ENCODE measurements around the gene PERP.

Gene PERP

DNA sequence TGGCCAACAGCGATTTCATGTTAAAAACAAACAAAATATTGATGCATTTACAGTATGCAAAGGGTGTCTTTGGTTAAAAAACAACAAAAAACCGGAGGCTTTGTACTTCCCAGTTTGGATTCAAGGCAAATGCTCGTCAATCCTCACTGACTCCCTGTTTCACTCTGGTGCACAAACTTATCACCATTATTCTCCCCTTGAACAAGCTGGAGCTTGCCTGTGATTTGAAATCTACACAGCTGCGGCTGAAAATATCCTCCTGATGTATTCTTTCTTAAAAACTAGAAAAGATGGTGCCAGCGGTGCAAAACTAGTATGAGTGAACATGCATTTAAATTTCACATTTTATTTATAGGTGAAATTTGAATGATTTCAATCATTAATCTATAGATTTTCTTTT, 3.3 kb downstream of the PERP start:
- Histone ChIP-seq H3K4me3 (ENCODE audit: low read depth in 1 of 2, low read length in 2 of 2) (no peak overlapping the region), H3K9ac (ENCODE audit: low read length) (no peak overlapping the region)

DNA sequence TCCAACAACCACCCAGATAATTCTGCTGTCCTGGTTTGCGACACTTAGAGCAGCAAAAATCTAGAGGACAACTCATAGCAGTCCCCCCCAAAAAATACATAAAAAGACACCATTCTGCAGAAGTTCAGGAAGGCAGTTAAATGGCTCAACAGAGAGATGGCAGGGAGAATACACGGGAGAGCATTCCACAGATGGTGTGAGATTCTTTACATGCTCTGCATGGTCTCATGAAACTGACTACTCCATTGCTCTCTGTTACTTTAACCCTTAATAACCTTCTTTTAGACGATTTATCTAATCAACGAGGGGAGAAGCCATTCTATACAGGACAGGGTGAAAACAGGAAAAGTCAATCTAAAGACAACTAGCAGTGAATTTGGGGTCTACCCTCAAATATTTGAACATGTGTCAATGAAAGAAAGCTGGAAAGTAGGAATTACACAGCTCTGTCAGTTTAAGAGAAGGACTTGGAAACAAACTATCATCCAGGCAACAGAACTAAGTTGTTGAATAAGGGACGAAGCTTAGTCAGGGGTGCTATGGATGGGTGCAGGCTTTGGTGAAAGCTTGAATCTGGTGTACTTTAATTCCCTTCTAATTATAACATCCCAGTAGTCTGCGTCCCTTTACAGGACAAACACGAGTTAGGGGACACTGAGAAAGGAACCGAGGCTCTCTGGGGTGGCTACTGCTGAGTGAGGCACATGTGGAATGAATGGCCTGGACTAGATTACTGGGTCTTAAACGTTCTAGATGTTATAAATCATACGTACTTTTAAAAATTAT, 5.1 kb downstream of the PERP start:
- Histone ChIP-seq H3K27ac (ENCODE audit: low read depth, low read length) (no peak overlapping the region), H3K9me3 (ENCODE audit: low read length) (no peaks in the 10 kb centered on the region), H3K9ac (ENCODE audit: low read length) (peak overlapping the region; percentile 33), H3K4me3 (ENCODE audit: low read depth in 1 of 2, low read length in 2 of 2) (no peak overlapping the region), H3K36me3 (ENCODE audit: insufficient read depth, low read length) (no peaks in the 10 kb centered on the region), H3K4me1 (ENCODE audit: insufficient read depth, low read length) (peaks cover 5% of the 10 kb centered on the region), H3K27me3 (ENCODE audit: control insufficient read depth in 1 of 2, insufficient read depth in 2 of 2, low read length in 2 of 2) (no peaks in the 10 kb centered on the region)

More for the DNA sequence above, 3.3 kb downstream of the PERP start:
- H3K27ac ChIP-seq (ENCODE audit: low read depth, low read length), result no peak overlapping the region
- no peaks in the 10 kb centered on the region for H3K36me3 ChIP-seq (ENCODE audit: insufficient read depth, low read length)
- no peaks in the 10 kb centered on the region for H3K9me3 ChIP-seq (ENCODE audit: low read length)
- peaks cover 10% of the 10 kb centered on the region for H3K4me1 ChIP-seq (ENCODE audit: insufficient read depth, low read length)
- no peaks in the 10 kb centered on the region for H3K27me3 ChIP-seq (ENCODE audit: control insufficient read depth in 1 of 2, insufficient read depth in 2 of 2, low read length in 2 of 2)

DNA sequence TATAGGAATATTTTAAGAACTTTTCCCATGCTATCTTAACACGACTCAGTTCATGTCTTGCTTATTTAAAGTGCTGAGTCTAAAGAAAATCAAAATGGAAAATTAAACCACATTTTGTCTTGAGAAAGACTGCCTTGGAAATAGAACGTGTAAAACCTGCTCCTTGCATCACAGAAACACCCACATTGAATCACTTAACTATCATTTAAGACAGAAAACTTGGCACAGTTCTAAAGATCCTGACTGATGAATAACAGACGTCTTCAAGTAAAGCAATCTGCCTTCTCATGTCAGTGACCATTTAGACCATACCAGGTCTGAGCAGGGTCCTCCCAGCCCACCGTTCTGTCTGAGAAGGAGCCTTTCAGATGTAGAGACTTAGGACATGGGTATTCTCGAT, 7.4 kb downstream of the PERP start:
- Histone ChIP-seq H3K4me3 (ENCODE audit: low read depth in 1 of 2, low read length in 2 of 2) (no peak overlapping the region), H3K9ac (ENCODE audit: low read length) (no peak overlapping the region), H3K27me3 (ENCODE audit: control insufficient read depth in 1 of 2, insufficient read depth in 2 of 2, low read length in 2 of 2) (no peaks in the 10 kb centered on the region), H3K36me3 (ENCODE audit: insufficient read depth, low read length) (peaks cover 13% of the 10 kb centered on the region), H3K9me3 (ENCODE audit: low read length) (no peaks in the 10 kb centered on the region), H3K4me1 (ENCODE audit: insufficient read depth, low read length) (peaks cover 5% of the 10 kb centered on the region), H3K27ac (ENCODE audit: low read depth, low read length) (no peak overlapping the region)

DNA sequence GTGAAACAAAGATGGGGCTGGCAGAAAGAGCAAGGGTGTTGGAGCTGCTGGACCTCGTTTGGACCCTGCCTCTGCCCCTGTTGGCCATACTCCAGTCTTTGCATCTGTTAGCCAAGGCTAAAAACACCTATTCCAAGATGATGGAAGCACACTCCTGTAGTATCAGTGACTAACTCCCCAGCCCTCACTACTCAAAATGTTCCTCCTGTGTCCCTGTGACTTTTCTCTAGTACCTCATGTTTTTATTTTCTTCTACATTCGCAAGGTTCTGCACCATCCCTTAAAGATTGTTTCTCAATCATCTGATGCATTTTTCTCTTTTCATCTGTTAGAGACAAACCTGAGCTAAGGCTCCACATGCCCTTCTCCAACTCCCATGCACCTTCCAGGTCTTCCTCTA, 8.9 kb downstream of the PERP start:
- no peaks in the 10 kb centered on the region for H3K9me3 ChIP-seq (ENCODE audit: low read length)
- H3K4me1 ChIP-seq (ENCODE audit: insufficient read depth, low read length), result peaks cover 5% of the 10 kb centered on the region
- H3K4me3 ChIP-seq (ENCODE audit: low read depth in 1 of 2, low read length in 2 of 2), result no peak overlapping the region
- H3K27ac ChIP-seq (ENCODE audit: low read depth, low read length), result no peak overlapping the region
- H3K36me3 ChIP-seq (ENCODE audit: insufficient read depth, low read length), result peaks cover 16% of the 10 kb centered on the region
- H3K27me3 ChIP-seq (ENCODE audit: control insufficient read depth in 1 of 2, insufficient read depth in 2 of 2, low read length in 2 of 2), result no peaks in the 10 kb centered on the region
- H3K9ac ChIP-seq (ENCODE audit: low read length), result no peak overlapping the region

- H3K4me1 ChIP-seq (ENCODE audit: insufficient read depth, low read length), result peaks cover 1% of the 10 kb centered on the region
- H3K9ac ChIP-seq (ENCODE audit: low read length), result no peak overlapping the region
- H3K4me3 ChIP-seq (ENCODE audit: low read depth in 1 of 2, low read length in 2 of 2), result no peak overlapping the region
- H3K36me3 ChIP-seq (ENCODE audit: insufficient read depth, low read length), result peaks cover 16% of the 10 kb centered on the region
- no peaks in the 10 kb centered on the region for H3K27me3 ChIP-seq (ENCODE audit: control insufficient read depth in 1 of 2, insufficient read depth in 2 of 2, low read length in 2 of 2)
- no peak overlapping the region for H3K27ac ChIP-seq (ENCODE audit: low read depth, low read length)
- no peaks in the 10 kb centered on the region for H3K9me3 ChIP-seq (ENCODE audit: low read length)
Observed at GRCh38 chr6:138094260-138094659, 13.0 kb downstream of the PERP start.

DNA sequence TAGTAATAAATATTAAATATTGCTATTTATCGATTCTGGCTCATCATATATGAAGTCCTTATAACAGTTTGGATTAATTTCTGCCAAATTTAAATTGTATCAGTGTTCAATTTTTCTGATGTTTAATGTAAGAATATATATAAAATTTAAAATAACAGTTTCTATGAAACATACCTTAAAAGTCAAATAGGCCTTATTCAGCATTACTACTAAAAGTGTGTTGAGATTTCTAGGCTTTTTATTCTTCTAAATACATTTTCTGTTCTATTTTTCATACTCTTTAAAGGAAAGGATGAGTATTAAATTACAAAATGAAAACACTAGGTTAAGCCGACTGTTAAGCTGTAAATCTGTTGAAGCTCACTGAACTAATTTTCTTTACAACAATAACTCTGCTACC, 13.6 kb downstream of the PERP start:
- Histone ChIP-seq H3K4me3 (ENCODE audit: low read depth in 1 of 2, low read length in 2 of 2) (no peak overlapping the region), H3K27ac (ENCODE audit: low read depth, low read length) (no peak overlapping the region), H3K27me3 (ENCODE audit: control insufficient read depth in 1 of 2, insufficient read depth in 2 of 2, low read length in 2 of 2) (no peaks in the 10 kb centered on the region), H3K9ac (ENCODE audit: low read length) (no peak overlapping the region), H3K4me1 (ENCODE audit: insufficient read depth, low read length) (peaks cover 7% of the 10 kb centered on the region), H3K9me3 (ENCODE audit: low read length) (no peaks in the 10 kb centered on the region), H3K36me3 (ENCODE audit: insufficient read depth, low read length) (peaks cover 16% of the 10 kb centered on the region)

DNA sequence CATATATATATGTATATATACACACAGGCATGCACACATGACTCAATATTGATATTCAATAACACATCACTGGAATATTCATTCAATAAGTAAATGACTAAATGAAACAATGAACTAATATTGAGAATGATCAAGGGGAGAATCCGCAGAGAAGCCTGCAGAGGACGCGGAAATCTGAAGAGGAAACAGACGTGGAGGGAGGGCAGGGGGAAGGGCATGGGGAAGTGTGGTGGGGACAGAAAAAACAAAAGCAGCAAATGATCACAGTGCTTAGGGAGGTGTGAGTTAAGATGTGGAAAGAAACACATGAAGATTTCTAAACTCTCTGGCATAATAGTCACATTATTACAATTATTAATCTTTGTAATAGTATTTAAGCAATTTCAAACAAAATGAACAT, 14.5 kb downstream of the PERP start:
- peaks cover 16% of the 10 kb centered on the region for H3K36me3 ChIP-seq (ENCODE audit: insufficient read depth, low read length)
- no peaks in the 10 kb centered on the region for H3K9me3 ChIP-seq (ENCODE audit: low read length)
- no peaks in the 10 kb centered on the region for H3K27me3 ChIP-seq (ENCODE audit: control insufficient read depth in 1 of 2, insufficient read depth in 2 of 2, low read length in 2 of 2)
- H3K27ac ChIP-seq (ENCODE audit: low read depth, low read length), result no peak overlapping the region
- no peak overlapping the region for H3K9ac ChIP-seq (ENCODE audit: low read length)
- H3K4me3 ChIP-seq (ENCODE audit: low read depth in 1 of 2, low read length in 2 of 2), result no peak overlapping the region
- peaks cover 12% of the 10 kb centered on the region for H3K4me1 ChIP-seq (ENCODE audit: insufficient read depth, low read length)

DNA sequence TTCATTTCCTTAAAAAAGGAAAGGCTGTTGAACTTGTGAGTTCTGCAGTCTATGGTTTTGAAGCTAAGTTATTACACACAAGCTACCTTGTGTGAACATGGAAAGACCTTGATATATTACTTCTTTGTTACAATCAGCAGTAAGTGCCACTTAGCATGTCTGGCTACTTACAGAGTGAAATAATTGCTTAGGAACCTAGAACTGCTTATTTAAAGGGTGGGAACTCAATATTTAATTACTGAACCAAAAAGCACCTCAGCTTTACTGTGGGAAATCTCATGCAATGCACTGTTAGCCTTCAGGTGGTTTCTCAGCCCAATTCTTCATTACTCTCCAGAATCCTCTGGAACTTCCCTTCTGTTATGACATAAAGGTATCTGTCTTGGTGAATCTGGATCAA, 17.9 kb downstream of the PERP start:
- no peak overlapping the region for H3K27ac ChIP-seq (ENCODE audit: low read depth, low read length)
- H3K9ac ChIP-seq (ENCODE audit: low read length), result no peak overlapping the region
- peaks cover 12% of the 10 kb centered on the region for H3K4me1 ChIP-seq (ENCODE audit: insufficient read depth, low read length)
- no peaks in the 10 kb centered on the region for H3K27me3 ChIP-seq (ENCODE audit: control insufficient read depth in 1 of 2, insufficient read depth in 2 of 2, low read length in 2 of 2)
- no peaks in the 10 kb centered on the region for H3K9me3 ChIP-seq (ENCODE audit: low read length)
- H3K36me3 ChIP-seq (ENCODE audit: insufficient read depth, low read length), result peaks cover 2% of the 10 kb centered on the region
- no peak overlapping the region for H3K4me3 ChIP-seq (ENCODE audit: low read depth in 1 of 2, low read length in 2 of 2)

DNA sequence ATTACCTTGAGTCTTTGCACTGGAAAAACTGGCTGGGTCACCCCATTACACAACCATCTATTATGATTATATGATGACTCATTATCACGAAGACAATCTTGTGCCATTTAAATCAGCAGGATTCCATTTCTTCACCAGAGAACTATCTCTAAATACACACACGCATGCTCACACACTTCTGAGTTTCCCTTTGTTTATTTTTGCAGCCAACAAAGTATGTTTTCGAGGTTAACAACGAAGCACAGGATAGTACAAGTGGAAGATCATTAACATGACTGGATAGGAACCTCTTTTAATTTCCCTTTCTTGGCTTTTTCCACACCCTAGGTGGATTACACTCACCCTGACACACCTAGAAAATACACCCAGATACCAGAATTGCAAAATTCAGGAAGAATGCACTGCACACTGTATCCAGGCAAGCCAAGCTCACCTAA, 18.9 kb downstream of the PERP start:
- no peaks in the 10 kb centered on the region for H3K9me3 ChIP-seq (ENCODE audit: low read length)
- no peak overlapping the region for H3K4me3 ChIP-seq (ENCODE audit: low read depth in 1 of 2, low read length in 2 of 2)
- no peak overlapping the region for H3K9ac ChIP-seq (ENCODE audit: low read length)
- H3K27ac ChIP-seq (ENCODE audit: low read depth, low read length), result no peak overlapping the region
- peaks cover 12% of the 10 kb centered on the region for H3K4me1 ChIP-seq (ENCODE audit: insufficient read depth, low read length)
- H3K36me3 ChIP-seq (ENCODE audit: insufficient read depth, low read length), result no peaks in the 10 kb centered on the region
- no peaks in the 10 kb centered on the region for H3K27me3 ChIP-seq (ENCODE audit: control insufficient read depth in 1 of 2, insufficient read depth in 2 of 2, low read length in 2 of 2)

- Histone ChIP-seq H3K4me3 (ENCODE audit: low read depth in 1 of 2, low read length in 2 of 2) (no peak overlapping the region), H3K4me1 (ENCODE audit: insufficient read depth, low read length) (peaks cover 12% of the 10 kb centered on the region), H3K9me3 (ENCODE audit: low read length) (no peaks in the 10 kb centered on the region), H3K36me3 (ENCODE audit: insufficient read depth, low read length) (no peaks in the 10 kb centered on the region), H3K9ac (ENCODE audit: low read length) (no peak overlapping the region), H3K27me3 (ENCODE audit: control insufficient read depth in 1 of 2, insufficient read depth in 2 of 2, low read length in 2 of 2) (no peaks in the 10 kb centered on the region), H3K27ac (ENCODE audit: low read depth, low read length) (no peak overlapping the region)
Observed at GRCh38 chr6:138087593-138088325, 19.5 kb downstream of the PERP start.

GRCh38 chr6:138086573-138087196, 20.5 kb downstream of the PERP start:
- Histone ChIP-seq H3K9ac (ENCODE audit: low read length) (no peak overlapping the region), H3K9me3 (ENCODE audit: low read length) (no peaks in the 10 kb centered on the region), H3K4me3 (ENCODE audit: low read depth in 1 of 2, low read length in 2 of 2) (no peak overlapping the region), H3K4me1 (ENCODE audit: insufficient read depth, low read length) (peaks cover 12% of the 10 kb centered on the region), H3K36me3 (ENCODE audit: insufficient read depth, low read length) (no peaks in the 10 kb centered on the region), H3K27ac (ENCODE audit: low read depth, low read length) (no peak overlapping the region), H3K27me3 (ENCODE audit: control insufficient read depth in 1 of 2, insufficient read depth in 2 of 2, low read length in 2 of 2) (no peaks in the 10 kb centered on the region)
